Lung (tissue), 12 donors: ENCODE results near the gene YTHDF1. TPM values are rescaled to one million over a fixed set of nuclear protein-coding genes. Genes with fewer than 3 reads are reported as not detected.

ENCODE experiments used
- ATAC-seq: fragments of 200-7000 bp; cut with Tn5 transposase; one replicate; pipeline ENCODE4 v1.9.1; 2020; ENCODE audit warnings: moderate number of reproducible peaks; ENCODE audit not compliant: insufficient read depth, low FRiP score
- DNase-seq, 3 donors: peaks; one replicate each; pipeline ENCODE4 v3.0.0-alpha.2; 2013 to 2017
- H3K27ac ChIP-seq, 2 donors: one replicate each; pipeline ENCODE4 v1.5.1; 2013; ENCODE audit warnings: mild to moderate bottlenecking in 2 of 2, moderate library complexity in 2 of 2, control low read depth in 1 of 2, inconsistent platforms in 1 of 2, low read depth in 1 of 2, low read length in 1 of 2
- H3K27me3 ChIP-seq, 3 donors: one replicate each; pipeline ENCODE4 v1.5.1; 2013; ENCODE audit warnings: low read length in 2 of 3; ENCODE audit not compliant: control insufficient read depth in 3 of 3, insufficient read depth in 3 of 3
- H3K36me3 ChIP-seq, 4 donors: one replicate each; pipeline ENCODE4 v1.5.1; 2013; ENCODE audit warnings: low read length in 4 of 4, mild to moderate bottlenecking in 1 of 4, moderate library complexity in 1 of 4; ENCODE audit not compliant: control insufficient read depth in 4 of 4, insufficient read depth in 4 of 4
- H3K4me1 ChIP-seq, 5 donors: one replicate each; pipeline ENCODE4 v1.5.1; 2013; ENCODE audit warnings: low read length in 5 of 5, mild to moderate bottlenecking in 2 of 5, moderate library complexity in 1 of 5; ENCODE audit not compliant: control insufficient read depth in 5 of 5, insufficient read depth in 5 of 5
- H3K4me3 ChIP-seq: one replicate; pipeline ENCODE4 v1.5.1; 2013; ENCODE audit warnings: mild to moderate bottlenecking, control low read depth, moderate library complexity
- H3K9ac ChIP-seq, 2 donors: one replicate each; pipeline ENCODE4 v1.5.1; 2013; ENCODE audit warnings: low read length in 2 of 2, control low read depth in 1 of 2; ENCODE audit not compliant: insufficient read depth in 1 of 2
- H3K9me3 ChIP-seq, 4 donors: one replicate each; pipeline ENCODE4 v1.5.1; 2013; ENCODE audit warnings: low read length in 3 of 4, mild to moderate bottlenecking in 1 of 4, moderate library complexity in 1 of 4; ENCODE audit not compliant: control insufficient read depth in 4 of 4, insufficient read depth in 3 of 4
- CTCF ChIP-seq: IDR thresholded peaks from 2 replicates; pipeline ENCODE4 v1.5.1; 2012; ENCODE audit warnings: mild to moderate bottlenecking; ENCODE audit errors: control extremely low read depth, extremely low read depth
- WGBS, 2 donors: extraction: QIAGEN DNeasy Blood & Tissue Kit; methylation state at CpG; one replicate each; pipeline ENCODE4 v1.1.7; 2013; 5-methylcytosine and 5-hydroxymethylcytosine counted together
- polyA plus RNA-seq, 2 donors: library from polyadenylated mRNA; stranded (reverse); fragments of 200-250 nt; gene quantifications; one replicate each; pipeline ENCODE4 v1.2.1, GENCODE V29; 2013
- total RNA-seq, 2 donors: library from RNA; depleted of rRNA in 1 of 2; stranded (reverse); fragments of >200 nt in 1 of 2; gene quantifications; one replicate each; pipeline ENCODE4 v1.2.1, GENCODE V29; 2014 to 2021
- donor health status: control.
- donor health status: control.
- donor health status: Bipolar disorder and iron deficiency.
- donor health status: healthy.
- donor health status: DM: yes; HTN: yes; CAD: no.

Gene YTHDF1
- total and polyA plus RNA-seq, 4 donors: 21.9 to 33.8 (median 24.1) TPM

- no peak for DNase-seq
- Histone ChIP-seq H3K27me3 (peaks cover 0 to 5% (median 0%) of the 10 kb centered on the region in 3 donors), H3K4me3 (no peak overlapping the region), H3K9me3 (peaks cover 0 to 3% (median 0%) of the 10 kb centered on the region in 4 donors), H3K27ac (no peak overlapping the region), H3K4me1 (peaks cover 0 to 18% (median 2%) of the 10 kb centered on the region in 5 donors), H3K9ac (no peak overlapping the region), H3K36me3 (no peaks in the 10 kb centered on the region)
- ATAC-seq: no peak
- 59 to 72% methylated on average over 9 of the region's 9 CpGs for WGBS, 2 donors
- TF ChIP-seq CTCF: no peak
Measured at GRCh38 chr20:63220696-63221399, 4.9 kb upstream of the YTHDF1 start.

DNA sequence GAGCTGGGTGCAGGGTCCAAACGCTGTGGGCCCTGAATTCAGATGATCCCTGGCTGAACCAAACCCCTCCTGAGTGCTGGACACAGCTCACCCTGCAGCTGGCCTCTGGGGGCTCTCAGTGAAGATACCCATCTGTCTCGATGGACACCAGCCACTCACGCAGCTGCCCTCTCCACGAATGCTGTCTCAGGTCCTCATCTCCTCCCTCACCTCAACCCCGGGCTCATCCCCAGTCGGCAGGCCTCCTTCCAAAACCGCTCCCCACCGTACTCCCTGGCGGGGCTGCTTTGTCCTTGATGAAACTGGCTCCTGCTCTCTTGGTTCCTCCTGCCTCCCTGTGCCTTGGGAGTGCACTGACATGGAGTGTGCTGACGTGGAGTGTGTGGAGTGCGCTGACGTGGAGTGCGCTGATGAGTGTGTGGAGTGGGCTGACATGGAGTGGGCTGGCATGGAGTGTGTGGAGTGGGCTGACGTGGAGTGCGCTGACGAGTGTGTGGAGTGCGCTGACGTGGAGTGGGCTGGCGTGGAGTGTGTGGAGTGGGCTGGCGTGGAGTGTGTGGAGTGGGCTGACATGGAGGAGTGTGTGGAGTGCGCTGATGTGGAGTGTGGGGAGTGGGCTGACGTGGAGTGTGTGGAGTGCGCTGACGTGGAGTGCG lies 4.1 kb upstream of the YTHDF1 start:
- 69 to 86% methylated on average over 25 of the region's 25 CpGs for WGBS, 2 donors

GRCh38 chr20:63219447-63219821 lies 3.5 kb upstream of the YTHDF1 start:
- H3K36me3 ChIP-seq: peaks cover 0 to 5% (median 1%) of the 10 kb centered on the region in 4 donors
- no peak overlapping the region for H3K9ac ChIP-seq
- H3K27ac ChIP-seq: no peak overlapping the region
- H3K4me1 ChIP-seq: peaks cover 4 to 19% (median 5%) of the 10 kb centered on the region in 5 donors
- ATAC-seq (no peak), DNase-seq (no peak)
- WGBS, 2 donors: 80 to 85% methylated on average over 8 of the region's 8 CpGs
- peaks cover 0 to 3% (median 0%) of the 10 kb centered on the region in 4 donors for H3K9me3 ChIP-seq
- no peak for TF ChIP-seq CTCF
- H3K27me3 ChIP-seq: peaks cover 0 to 5% (median 0%) of the 10 kb centered on the region in 3 donors
- H3K4me3 ChIP-seq: no peak overlapping the region

More for the DNA sequence above, 4.1 kb upstream of the YTHDF1 start:
- Histone ChIP-seq H3K9ac (no peak overlapping the region), H3K27ac (no peak overlapping the region), H3K36me3 (no peaks in the 10 kb centered on the region), H3K4me1 (peaks cover under 1 to 19% (median 3%) of the 10 kb centered on the region in 5 donors), H3K4me3 (no peak overlapping the region), H3K27me3 (peaks cover 0 to 5% (median 0%) of the 10 kb centered on the region in 3 donors), H3K9me3 (peaks cover 0 to 3% (median 0%) of the 10 kb centered on the region in 4 donors)
- TF ChIP-seq CTCF: no peak
- ATAC-seq (no peak), DNase-seq (no peak)
